Testis (tissue), 2 donors: ENCODE data around the gene ZBTB17.

Source experiments
- CTCF ChIP-seq, 3 experiments: fragments of 450-650 bp in 2 of 3; fragments of 200-600 bp in 1 of 3; sonication (generic) in 1 of 3; IDR thresholded peaks; one replicate each; pipeline ENCODE4 v1.5.1; 2016 to 2019; ENCODE audit warnings: antibody characterized with exemption in 3 of 3, mild to moderate bottlenecking in 2 of 3, moderate library complexity in 1 of 3
- POLR2A ChIP-seq: fragments of 450-650 bp; IDR thresholded peaks from one replicate; pipeline ENCODE4 v1.6.1; 2017; ENCODE audit warnings: antibody characterized with exemption, mild to moderate bottlenecking, moderate library complexity

GRCh38 chr1:16009030-16009460 is 33.1 kb upstream of the ZBTB17 start:
- TF ChIP-seq CTCF (IDR thresholded peaks at IDR 0.05) = peak; percentile 94 to 97 (median 96)
- no peak for TF ChIP-seq POLR2A
